ENCODE results near the gene GJA4.
A peak's percentile ranks its signal among the peaks of the same experiment; 100 is the strongest.

Gene GJA4

DNA sequence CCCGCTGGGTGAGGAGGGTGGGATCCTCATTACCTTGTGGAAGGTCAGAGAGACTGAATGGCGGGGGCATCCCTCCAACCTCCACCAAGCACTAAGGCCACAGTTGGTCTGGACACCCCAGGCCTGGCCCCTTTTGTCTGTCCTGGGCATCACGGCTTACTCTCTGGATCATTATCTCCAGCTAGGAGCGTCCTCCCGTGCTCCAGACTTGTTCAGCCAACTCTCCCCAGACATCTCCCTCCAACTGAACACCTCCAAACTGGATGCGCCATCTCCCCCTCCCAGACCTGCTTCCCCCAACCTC, 45.2 kb upstream of the GJA4 start:
- TF ChIP-seq ZNF302 (tag by site-specific recombination; IDR thresholded peaks at IDR 0.05; ENCODE audit: low read depth) (no peak), ZNF629 (tag by site-specific recombination; IDR thresholded peaks at IDR 0.05) (no peak), ZNF670 (tag by site-specific recombination; IDR thresholded peaks at IDR 0.05; ENCODE audit: low read depth) (no peak), ZNF776 (tag by site-specific recombination; IDR thresholded peaks at IDR 0.05; ENCODE audit: borderline replicate concordance) (no peak), ZNF623 (tag by site-specific recombination; IDR thresholded peaks at IDR 0.05) (no peak), ZNF132 (tag by site-specific recombination; IDR thresholded peaks at IDR 0.05; ENCODE audit: borderline replicate concordance) (no peak), ZNF544 (tag by site-specific recombination; IDR thresholded peaks at IDR 0.05) (no peak), HOXD13 (CRISPR knock-in tag; IDR thresholded peaks at IDR 0.05; ENCODE audit: borderline replicate concordance) (no peak)
- TF ChIP-seq, protein P1, sequence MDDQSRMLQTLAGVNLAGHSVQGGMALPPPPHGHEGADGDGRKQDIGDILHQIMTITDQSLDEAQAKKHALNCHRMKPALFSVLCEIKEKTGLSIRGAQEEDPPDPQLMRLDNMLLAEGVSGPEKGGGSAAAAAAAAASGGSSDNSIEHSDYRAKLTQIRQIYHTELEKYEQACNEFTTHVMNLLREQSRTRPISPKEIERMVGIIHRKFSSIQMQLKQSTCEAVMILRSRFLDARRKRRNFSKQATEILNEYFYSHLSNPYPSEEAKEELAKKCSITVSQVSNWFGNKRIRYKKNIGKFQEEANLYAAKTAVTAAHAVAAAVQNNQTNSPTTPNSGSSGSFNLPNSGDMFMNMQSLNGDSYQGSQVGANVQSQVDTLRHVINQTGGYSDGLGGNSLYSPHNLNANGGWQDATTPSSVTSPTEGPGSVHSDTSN (CRISPR knock-in tag; IDR thresholded peaks at IDR 0.05): no peak
- TF ChIP-seq, protein P2, sequence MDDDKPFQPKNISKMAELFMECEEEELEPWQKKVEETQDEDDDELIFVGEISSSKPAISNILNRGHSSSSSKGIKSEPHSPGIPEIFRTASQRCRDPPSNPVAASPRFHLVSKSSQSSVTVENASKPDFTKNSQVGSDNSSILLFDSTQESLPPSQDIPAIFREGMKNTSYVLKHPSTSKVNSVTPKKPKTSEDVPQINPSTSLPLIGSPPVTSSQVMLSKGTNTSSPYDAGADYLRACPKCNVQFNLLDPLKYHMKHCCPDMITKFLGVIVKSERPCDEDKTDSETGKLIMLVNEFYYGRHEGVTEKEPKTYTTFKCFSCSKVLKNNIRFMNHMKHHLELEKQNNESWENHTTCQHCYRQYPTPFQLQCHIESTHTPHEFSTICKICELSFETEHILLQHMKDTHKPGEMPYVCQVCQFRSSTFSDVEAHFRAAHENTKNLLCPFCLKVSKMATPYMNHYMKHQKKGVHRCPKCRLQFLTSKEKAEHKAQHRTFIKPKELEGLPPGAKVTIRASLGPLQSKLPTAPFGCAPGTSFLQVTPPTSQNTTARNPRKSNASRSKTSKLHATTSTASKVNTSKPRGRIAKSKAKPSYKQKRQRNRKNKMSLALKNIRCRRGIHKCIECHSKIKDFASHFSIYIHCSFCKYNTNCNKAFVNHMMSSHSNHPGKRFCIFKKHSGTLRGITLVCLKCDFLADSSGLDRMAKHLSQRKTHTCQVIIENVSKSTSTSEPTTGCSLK (tag by site-specific recombination; IDR thresholded peaks at IDR 0.05): no peak
- Histone ChIP-seq H3K36me3 (ENCODE audit: control insufficient read depth in 2 of 2, insufficient read depth in 1 of 2, low read length in 2 of 2) (no peaks in the 10 kb centered on the region), H3K27ac (ENCODE audit: extremely low read depth, low read depth, low read length) (no peak overlapping the region), H3K4me3 (ENCODE audit: low read depth, low read length) (no peak overlapping the region), H3K9me3 (ENCODE audit: control insufficient read depth, insufficient read depth, low read depth, low read length) (no peaks in the 10 kb centered on the region), H3K4me1 (ENCODE audit: control insufficient read depth, insufficient read depth, low read length) (no peaks in the 10 kb centered on the region)
- ChIA-PET CTCF (no interaction called here), POLR2A (no interaction called here)

DNA sequence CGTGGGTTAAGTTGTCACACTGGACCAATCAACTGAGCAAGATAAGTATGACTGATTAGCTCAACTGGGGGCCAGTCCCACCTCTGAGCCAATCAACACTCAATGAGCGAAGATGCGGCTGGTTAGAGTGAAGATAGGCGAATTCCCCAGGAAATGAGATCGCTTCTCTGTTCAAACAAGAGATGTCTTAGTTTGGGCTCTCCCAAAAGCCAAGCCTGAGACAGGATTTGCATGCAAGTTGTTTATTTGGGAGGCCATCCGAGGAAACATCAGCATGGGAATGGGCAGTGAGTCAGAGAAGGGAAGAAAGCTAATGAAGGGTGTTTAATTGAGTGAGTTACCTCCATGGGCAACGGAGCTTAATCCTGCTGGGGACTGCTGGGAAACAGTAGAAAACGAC, 42.8 kb upstream of the GJA4 start:
- Histone ChIP-seq H3K36me3 (ENCODE audit: control insufficient read depth in 2 of 2, insufficient read depth in 1 of 2, low read length in 2 of 2) (no peaks in the 10 kb centered on the region), H3K4me3 (ENCODE audit: low read depth, low read length) (no peak overlapping the region), H3K4me1 (ENCODE audit: control insufficient read depth, insufficient read depth, low read length) (no peaks in the 10 kb centered on the region), H3K9me3 (ENCODE audit: control insufficient read depth, insufficient read depth, low read depth, low read length) (no peaks in the 10 kb centered on the region), H3K27ac (ENCODE audit: extremely low read depth, low read depth, low read length) (no peak overlapping the region)
- ChIA-PET POLR2A (no interaction called here), CTCF (interaction anchor here (0.7 kb wide), 1 partner anchor 323 kb away, joined by 3 read pairs; no protein-coding TSS in a partner anchor)
- TF ChIP-seq ZNF521 (tag by site-specific recombination; IDR thresholded peaks at IDR 0.05): no peak
- peak; percentile 41 for TF ChIP-seq ZIC2 (tag by site-specific recombination; IDR thresholded peaks at IDR 0.05)

DNA sequence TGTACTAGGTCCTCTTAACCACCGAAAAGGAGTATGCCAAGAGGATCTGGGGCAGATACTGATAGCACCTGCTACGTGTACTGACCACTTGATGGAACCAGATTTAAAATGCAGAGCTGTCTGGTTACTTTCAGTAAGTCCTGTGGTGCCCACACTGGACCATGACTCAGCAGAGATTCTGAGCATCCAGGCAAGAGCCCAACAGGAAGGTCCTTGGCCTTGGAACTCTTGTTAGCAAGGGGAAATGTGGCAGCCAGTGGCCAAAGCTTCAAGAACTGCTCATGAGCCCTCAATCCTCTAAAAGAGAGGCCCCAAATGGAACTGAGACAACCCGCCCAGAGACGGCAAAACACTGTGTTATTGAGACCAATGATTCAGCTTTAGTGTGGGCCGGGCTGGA, 42.2 kb upstream of the GJA4 start:
- POLR2A ChIA-PET: no interaction called here
- CTCF ChIA-PET: interaction anchor here (0.6 to 0.7 kb wide), 2 partner anchors 9 to 1623 kb away, joined by 3 to 4 read pairs; no protein-coding TSS in a partner anchor
- Histone ChIP-seq H3K36me3 (ENCODE audit: control insufficient read depth in 2 of 2, insufficient read depth in 1 of 2, low read length in 2 of 2) (no peaks in the 10 kb centered on the region), H3K4me3 (ENCODE audit: low read depth, low read length) (no peak overlapping the region), H3K4me1 (ENCODE audit: control insufficient read depth, insufficient read depth, low read length) (no peaks in the 10 kb centered on the region), H3K27ac (ENCODE audit: extremely low read depth, low read depth, low read length) (no peak overlapping the region), H3K9me3 (ENCODE audit: control insufficient read depth, insufficient read depth, low read depth, low read length) (no peaks in the 10 kb centered on the region)
- no peak for TF ChIP-seq ZNF623 (tag by site-specific recombination; IDR thresholded peaks at IDR 0.05)
- TF ChIP-seq ZNF155 (tag by site-specific recombination; IDR thresholded peaks at IDR 0.05): no peak
- TF ChIP-seq ZNF391 (tag by site-specific recombination; IDR thresholded peaks at IDR 0.05; ENCODE audit: borderline replicate concordance, low read depth): no peak
- no peak for TF ChIP-seq ZNF16 (tag by site-specific recombination; IDR thresholded peaks at IDR 0.05; ENCODE audit: low read depth)
- TF ChIP-seq TRIM28 (IDR thresholded peaks at IDR 0.05; ENCODE audit: borderline replicate concordance, low read length): no peak
- TF ChIP-seq, protein P3, sequence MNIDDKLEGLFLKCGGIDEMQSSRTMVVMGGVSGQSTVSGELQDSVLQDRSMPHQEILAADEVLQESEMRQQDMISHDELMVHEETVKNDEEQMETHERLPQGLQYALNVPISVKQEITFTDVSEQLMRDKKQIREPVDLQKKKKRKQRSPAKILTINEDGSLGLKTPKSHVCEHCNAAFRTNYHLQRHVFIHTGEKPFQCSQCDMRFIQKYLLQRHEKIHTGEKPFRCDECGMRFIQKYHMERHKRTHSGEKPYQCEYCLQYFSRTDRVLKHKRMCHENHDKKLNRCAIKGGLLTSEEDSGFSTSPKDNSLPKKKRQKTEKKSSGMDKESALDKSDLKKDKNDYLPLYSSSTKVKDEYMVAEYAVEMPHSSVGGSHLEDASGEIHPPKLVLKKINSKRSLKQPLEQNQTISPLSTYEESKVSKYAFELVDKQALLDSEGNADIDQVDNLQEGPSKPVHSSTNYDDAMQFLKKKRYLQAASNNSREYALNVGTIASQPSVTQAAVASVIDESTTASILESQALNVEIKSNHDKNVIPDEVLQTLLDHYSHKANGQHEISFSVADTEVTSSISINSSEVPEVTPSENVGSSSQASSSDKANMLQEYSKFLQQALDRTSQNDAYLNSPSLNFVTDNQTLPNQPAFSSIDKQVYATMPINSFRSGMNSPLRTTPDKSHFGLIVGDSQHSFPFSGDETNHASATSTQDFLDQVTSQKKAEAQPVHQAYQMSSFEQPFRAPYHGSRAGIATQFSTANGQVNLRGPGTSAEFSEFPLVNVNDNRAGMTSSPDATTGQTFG (tag by site-specific recombination; IDR thresholded peaks at IDR 0.05; ENCODE audit: borderline replicate concordance): no peak
- TF ChIP-seq ZNF112 (tag by site-specific recombination; IDR thresholded peaks at IDR 0.05): no peak
- no peak for TF ChIP-seq EGR2 (tag by site-specific recombination; IDR thresholded peaks at IDR 0.05; ENCODE audit: low read depth)
- no peak for TF ChIP-seq ZNF830 (tag by site-specific recombination; IDR thresholded peaks at IDR 0.05; ENCODE audit: low read depth)
- no peak for TF ChIP-seq ZNF747 (tag by site-specific recombination; IDR thresholded peaks at IDR 0.05)
- TF ChIP-seq ZNF555 (tag by site-specific recombination; conservative IDR thresholded peaks at IDR 0.05): no peak
- TF ChIP-seq ZNF274 (IDR thresholded peaks at IDR 0.05; ENCODE audit: low read length): no peak
- no peak for TF ChIP-seq ZNF274 (tag by site-specific recombination; IDR thresholded peaks at IDR 0.05; ENCODE audit: borderline replicate concordance)
- TF ChIP-seq KLF7 (tag by site-specific recombination; IDR thresholded peaks at IDR 0.05; ENCODE audit: borderline replicate concordance): no peak

Data from HEK293 (cell line).